ENCODE data around the gene FOXO4.
A peak's percentile ranks its signal among the peaks of the same experiment; 100 is the strongest.

DNA sequence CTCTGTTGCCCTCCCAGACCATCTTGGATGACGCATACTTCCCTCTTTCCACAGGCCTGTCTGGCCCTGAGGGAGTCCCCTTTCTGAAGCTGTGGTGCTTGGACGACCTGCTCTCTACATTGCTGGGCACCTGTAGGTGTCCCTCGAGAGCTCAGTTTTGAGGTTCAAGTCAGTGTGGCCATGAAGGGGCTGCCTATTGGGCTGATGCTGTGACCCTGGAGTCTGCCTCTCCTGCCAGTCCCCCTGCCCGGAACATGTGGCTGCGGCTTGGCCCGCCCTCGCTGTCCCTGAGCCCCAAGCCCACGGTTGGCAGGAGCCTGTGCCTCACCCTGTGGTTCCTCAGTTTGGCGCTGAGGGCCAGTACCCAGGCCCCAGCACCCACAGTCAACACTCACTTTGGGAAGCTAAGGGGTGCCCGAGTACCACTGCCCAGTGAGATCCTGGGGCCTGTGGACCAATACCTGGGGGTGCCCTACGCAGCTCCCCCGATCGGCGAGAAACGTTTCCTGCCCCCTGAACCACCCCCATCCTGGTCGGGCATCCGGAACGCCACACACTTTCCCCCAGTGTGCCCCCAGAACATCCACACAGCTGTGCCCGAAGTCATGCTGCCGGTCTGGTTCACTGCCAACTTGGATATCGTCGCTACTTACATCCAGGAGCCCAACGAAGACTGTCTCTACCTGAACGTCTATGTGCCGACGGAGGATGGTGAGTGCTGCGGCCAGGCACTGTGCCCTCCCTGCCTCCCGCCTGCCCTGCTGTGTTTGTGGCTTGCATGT, 52.0 kb downstream of the FOXO4 start:
- TF ChIP-seq, protein P1, sequence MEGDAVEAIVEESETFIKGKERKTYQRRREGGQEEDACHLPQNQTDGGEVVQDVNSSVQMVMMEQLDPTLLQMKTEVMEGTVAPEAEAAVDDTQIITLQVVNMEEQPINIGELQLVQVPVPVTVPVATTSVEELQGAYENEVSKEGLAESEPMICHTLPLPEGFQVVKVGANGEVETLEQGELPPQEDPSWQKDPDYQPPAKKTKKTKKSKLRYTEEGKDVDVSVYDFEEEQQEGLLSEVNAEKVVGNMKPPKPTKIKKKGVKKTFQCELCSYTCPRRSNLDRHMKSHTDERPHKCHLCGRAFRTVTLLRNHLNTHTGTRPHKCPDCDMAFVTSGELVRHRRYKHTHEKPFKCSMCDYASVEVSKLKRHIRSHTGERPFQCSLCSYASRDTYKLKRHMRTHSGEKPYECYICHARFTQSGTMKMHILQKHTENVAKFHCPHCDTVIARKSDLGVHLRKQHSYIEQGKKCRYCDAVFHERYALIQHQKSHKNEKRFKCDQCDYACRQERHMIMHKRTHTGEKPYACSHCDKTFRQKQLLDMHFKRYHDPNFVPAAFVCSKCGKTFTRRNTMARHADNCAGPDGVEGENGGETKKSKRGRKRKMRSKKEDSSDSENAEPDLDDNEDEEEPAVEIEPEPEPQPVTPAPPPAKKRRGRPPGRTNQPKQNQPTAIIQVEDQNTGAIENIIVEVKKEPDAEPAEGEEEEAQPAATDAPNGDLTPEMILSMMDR (conservative IDR thresholded peaks at IDR 0.05; ENCODE audit: low read depth in 2 of 2): peak in 1 of 2 experiments; percentile 17; a peak in 1 of 4 replicates
- TF ChIP-seq, protein P2, sequence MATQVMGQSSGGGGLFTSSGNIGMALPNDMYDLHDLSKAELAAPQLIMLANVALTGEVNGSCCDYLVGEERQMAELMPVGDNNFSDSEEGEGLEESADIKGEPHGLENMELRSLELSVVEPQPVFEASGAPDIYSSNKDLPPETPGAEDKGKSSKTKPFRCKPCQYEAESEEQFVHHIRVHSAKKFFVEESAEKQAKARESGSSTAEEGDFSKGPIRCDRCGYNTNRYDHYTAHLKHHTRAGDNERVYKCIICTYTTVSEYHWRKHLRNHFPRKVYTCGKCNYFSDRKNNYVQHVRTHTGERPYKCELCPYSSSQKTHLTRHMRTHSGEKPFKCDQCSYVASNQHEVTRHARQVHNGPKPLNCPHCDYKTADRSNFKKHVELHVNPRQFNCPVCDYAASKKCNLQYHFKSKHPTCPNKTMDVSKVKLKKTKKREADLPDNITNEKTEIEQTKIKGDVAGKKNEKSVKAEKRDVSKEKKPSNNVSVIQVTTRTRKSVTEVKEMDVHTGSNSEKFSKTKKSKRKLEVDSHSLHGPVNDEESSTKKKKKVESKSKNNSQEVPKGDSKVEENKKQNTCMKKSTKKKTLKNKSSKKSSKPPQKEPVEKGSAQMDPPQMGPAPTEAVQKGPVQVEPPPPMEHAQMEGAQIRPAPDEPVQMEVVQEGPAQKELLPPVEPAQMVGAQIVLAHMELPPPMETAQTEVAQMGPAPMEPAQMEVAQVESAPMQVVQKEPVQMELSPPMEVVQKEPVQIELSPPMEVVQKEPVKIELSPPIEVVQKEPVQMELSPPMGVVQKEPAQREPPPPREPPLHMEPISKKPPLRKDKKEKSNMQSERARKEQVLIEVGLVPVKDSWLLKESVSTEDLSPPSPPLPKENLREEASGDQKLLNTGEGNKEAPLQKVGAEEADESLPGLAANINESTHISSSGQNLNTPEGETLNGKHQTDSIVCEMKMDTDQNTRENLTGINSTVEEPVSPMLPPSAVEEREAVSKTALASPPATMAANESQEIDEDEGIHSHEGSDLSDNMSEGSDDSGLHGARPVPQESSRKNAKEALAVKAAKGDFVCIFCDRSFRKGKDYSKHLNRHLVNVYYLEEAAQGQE (IDR thresholded peaks at IDR 0.05; ENCODE audit: unreplicated experiment): no peak
- TF ChIP-seq POLR2AphosphoS5 (IDR thresholded peaks at IDR 0.05; ENCODE audit: low read depth) (no peak), EZH2phosphoT487 (IDR thresholded peaks at IDR 0.05; ENCODE audit: unreplicated experiment) (no peak), ETS1 (IDR thresholded peaks at IDR 0.05) (no peak)

All from GM23338 (cell line).